Measurements from ENCODE around the gene RASGEF1C.
"Not testable (repeated sequence)": the region's sequence is repeated elsewhere in the genome, so short reads cannot be mapped to it uniquely, and the experiment has no call there.

RASGEF1C gene

DNA sequence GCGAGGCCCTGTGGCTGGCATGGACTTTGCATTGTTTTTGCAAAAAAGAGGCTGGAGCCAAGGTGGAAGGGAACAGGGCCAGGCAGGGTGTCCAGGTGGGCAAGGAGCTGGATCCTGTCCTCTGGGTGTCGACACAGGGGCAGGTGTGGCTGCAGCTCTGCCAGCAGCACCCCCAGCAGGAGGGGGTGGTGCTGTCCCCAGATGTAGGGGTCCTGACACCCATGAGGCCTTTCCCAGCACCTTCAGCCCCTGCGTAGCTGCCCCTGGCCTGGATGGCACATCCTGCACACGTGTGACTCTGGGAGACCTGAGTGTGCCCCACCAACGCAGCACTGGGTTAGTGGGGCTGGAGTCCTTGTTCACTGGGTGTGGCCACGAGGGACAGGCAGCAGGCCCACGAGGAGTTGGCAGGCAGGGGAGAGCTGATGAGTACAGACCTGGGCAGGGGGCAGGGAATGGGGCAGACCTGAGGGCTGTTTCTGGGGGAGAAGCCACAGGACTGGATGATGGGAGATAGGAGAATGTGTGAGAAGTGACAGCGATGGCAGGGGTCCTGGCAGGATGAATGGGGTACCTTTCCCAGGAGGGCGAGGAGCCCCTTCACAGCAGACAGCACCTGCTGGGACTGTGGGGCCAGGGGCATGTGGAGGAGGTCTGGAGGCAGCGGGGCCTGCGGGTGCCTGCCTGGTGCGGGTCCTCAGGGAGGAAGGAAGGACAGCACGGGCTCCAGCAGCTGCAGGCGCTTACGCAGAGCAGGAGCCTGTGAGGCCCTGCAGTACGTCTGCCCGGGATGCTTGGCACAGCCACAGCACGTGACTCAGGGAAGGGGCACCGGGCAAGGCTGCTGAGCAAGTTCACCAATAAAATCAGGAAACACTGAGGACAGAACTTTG is 3.6 kb upstream of the RASGEF1C start:
- H3K27ac ChIP-seq (replicated peaks), result no peak overlapping the region
- no peak overlapping the region for H3K4me3 ChIP-seq (replicated peaks; ENCODE audit: insufficient read depth, low read length)
- TF ChIP-seq POLR2AphosphoS5 (IDR thresholded peaks at IDR 0.05; ENCODE audit: low read depth), result no peak
- no peak for TF ChIP-seq REST (IDR thresholded peaks at IDR 0.05; ENCODE audit: insufficient replicate concordance, low read depth)
- no peak for TF ChIP-seq SPI1 (IDR thresholded peaks at IDR 0.05; ENCODE audit: borderline replicate concordance, low read depth)
- peak in 1 of 2 experiments; percentile 24 for DNase-seq (ENCODE audit: low read depth in 1 of 2, low spot score in 1 of 2)
- peaks cover 7% of the 10 kb centered on the region for H3K27me3 ChIP-seq (ENCODE audit: insufficient read depth, poor library complexity, severe bottlenecking)

DNA sequence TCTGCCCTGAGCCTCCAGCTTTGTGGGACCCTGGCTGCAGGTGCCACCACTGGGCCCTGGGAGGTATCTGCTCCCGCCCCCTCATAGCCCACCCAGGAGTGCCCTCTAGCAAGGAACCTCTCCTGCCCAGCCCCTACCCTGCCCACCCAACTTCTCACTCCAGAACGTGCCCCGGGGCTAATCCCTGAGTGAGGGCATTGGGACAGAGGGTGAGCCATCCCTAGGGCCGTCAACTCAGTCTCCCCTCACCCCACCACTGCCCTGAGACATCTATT is 2.7 kb upstream of the RASGEF1C start:
- no peak overlapping the region for H3K4me3 ChIP-seq (replicated peaks; ENCODE audit: insufficient read depth, low read length)
- H3K27ac ChIP-seq (replicated peaks), result no peak overlapping the region
- TF ChIP-seq, protein P1, sequence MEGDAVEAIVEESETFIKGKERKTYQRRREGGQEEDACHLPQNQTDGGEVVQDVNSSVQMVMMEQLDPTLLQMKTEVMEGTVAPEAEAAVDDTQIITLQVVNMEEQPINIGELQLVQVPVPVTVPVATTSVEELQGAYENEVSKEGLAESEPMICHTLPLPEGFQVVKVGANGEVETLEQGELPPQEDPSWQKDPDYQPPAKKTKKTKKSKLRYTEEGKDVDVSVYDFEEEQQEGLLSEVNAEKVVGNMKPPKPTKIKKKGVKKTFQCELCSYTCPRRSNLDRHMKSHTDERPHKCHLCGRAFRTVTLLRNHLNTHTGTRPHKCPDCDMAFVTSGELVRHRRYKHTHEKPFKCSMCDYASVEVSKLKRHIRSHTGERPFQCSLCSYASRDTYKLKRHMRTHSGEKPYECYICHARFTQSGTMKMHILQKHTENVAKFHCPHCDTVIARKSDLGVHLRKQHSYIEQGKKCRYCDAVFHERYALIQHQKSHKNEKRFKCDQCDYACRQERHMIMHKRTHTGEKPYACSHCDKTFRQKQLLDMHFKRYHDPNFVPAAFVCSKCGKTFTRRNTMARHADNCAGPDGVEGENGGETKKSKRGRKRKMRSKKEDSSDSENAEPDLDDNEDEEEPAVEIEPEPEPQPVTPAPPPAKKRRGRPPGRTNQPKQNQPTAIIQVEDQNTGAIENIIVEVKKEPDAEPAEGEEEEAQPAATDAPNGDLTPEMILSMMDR (IDR thresholded peaks at IDR 0.05; ENCODE audit: insufficient read depth, low read length), result no peak
- TF ChIP-seq GABPA (IDR thresholded peaks at IDR 0.05; ENCODE audit: low read depth), result no peak
- no peak for TF ChIP-seq SPI1 (IDR thresholded peaks at IDR 0.05; ENCODE audit: borderline replicate concordance, low read depth)
- H3K27me3 ChIP-seq (ENCODE audit: insufficient read depth, poor library complexity, severe bottlenecking), result peaks cover 7% of the 10 kb centered on the region
- no peak for DNase-seq (ENCODE audit: low read depth in 1 of 2, low spot score in 1 of 2)

DNA sequence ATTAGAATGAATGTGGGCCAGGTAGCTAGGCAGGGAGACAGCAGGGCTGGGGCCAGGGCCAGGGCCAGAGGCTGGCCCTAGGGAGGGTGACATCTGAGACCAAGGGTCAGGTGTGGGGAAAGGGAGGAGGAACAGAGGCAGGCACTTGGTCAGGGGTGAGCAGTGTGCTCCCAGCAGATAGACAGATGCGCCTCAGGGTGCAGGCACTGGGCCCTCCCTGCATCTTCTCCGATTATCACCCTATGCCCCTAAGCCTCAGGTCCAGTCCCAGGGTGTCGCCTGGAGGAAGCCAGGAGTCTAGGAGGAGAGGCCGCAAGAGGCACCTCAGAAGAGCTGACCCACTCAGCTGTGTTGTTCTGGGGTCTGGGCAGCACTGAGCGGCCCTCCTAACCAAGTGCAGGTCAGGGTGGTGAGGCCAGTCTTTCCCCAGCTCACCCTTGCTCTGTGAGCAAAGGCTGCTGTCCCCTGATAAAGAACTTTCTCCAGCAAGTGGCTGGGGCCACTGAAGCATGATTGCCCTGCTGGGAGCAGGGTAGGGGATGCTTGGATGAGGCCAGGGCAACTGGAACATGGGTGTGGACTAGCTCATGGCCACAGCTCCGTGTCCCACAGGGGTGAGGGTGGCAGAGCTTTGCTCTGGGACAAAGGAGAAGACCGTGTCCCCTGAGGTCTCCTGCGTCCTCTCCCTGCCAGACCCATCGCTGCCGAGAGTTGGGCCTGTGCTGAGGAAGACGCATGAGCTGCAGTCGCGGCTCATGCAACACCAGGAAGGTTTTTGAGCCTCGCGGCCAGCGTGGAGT is 2.1 kb upstream of the RASGEF1C start:
- TF ChIP-seq POLR2AphosphoS5 (IDR thresholded peaks at IDR 0.05; ENCODE audit: low read depth) (no peak), GABPA (IDR thresholded peaks at IDR 0.05; ENCODE audit: low read depth) (no peak), REST (IDR thresholded peaks at IDR 0.05; ENCODE audit: insufficient replicate concordance, low read depth) (no peak), SPI1 (IDR thresholded peaks at IDR 0.05; ENCODE audit: borderline replicate concordance, low read depth) (no peak)
- TF ChIP-seq, protein P1 (IDR thresholded peaks at IDR 0.05; ENCODE audit: insufficient read depth, low read length), result no peak
- Histone ChIP-seq H3K27ac (replicated peaks) (no peak overlapping the region), H3K4me3 (replicated peaks; ENCODE audit: insufficient read depth, low read length) (no peak overlapping the region), H3K27me3 (ENCODE audit: insufficient read depth, poor library complexity, severe bottlenecking) (peaks cover 7% of the 10 kb centered on the region)
- DNase-seq (ENCODE audit: low read depth in 1 of 2, low spot score in 1 of 2), result no peak

DNA sequence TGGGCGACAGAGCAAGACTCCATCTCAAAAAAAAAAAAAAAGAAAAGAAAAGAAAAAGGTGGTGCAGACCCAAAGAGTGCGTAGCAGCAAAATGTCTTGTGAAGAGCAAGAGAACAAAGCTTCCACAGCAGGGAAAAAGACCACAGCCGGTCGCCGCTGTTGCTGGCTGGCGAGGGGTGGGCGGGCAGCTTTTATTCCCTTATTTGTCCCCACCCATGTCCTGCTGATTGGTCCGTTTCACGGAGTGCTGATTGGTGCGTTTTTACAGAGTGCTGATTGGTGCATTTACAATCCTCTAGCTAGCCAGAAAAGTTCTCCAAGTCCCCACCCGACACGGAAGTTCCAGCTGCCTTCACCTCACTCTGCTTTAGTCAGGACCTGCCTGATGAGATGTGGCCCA is 1.1 kb upstream of the RASGEF1C start:
- not testable (repeated sequence) for DNase-seq (ENCODE audit: low read depth in 1 of 2, low spot score in 1 of 2); H3K27me3 ChIP-seq (ENCODE audit: insufficient read depth, poor library complexity, severe bottlenecking); H3K4me3 ChIP-seq (replicated peaks; ENCODE audit: insufficient read depth, low read length); H3K27ac ChIP-seq (replicated peaks)

Data from HL-60 (cell line).